Measurements from ENCODE around the gene SORL1. TPM values are rescaled to one million over a fixed set of nuclear protein-coding genes. Genes with fewer than 3 reads are reported as not detected.

Gene SORL1
- total RNA-seq, 1 experiment from 2014 or later = 68.3 TPM

DNA sequence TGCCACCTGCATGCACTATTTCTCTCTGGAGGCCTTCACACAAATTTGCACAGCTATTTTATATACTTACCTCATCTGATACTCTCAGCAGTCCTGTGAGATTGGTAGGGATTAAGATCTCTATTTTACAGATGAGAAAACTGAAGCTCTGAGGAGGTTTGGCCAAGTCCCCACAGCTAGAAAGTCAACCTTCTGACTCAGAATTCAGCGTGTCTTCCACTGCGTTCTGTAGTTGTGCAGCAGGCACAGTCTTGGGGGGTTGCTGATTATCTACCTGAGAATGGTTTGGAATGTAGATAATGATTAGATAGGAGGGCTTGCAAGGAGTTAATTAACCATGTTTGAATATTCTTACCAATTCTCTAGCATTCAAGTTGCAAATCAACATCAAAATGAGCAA, 2.5 kb upstream of the SORL1 start:
- Histone ChIP-seq H3K79me1 (ENCODE audit: insufficient read depth, low read depth, low read length, poor library complexity, severe bottlenecking) (no peaks in the 10 kb centered on the region), H2BK120ac (ENCODE audit: low read depth, low read length, poor library complexity, severe bottlenecking) (no peak overlapping the region), H2AK5ac (ENCODE audit: insufficient read length, low read length) (no peak overlapping the region), H3K14ac (ENCODE audit: insufficient read depth, low read length) (no peak overlapping the region), H3K9me3 (ENCODE audit: control insufficient read depth, low read depth, low read length) (no peaks in the 10 kb centered on the region), H3K23me2 (ENCODE audit: insufficient read length, low read depth, low read length, poor library complexity, severe bottlenecking) (peaks cover 12% of the 10 kb centered on the region), H3K79me2 (ENCODE audit: insufficient read depth, low read length) (peaks cover 10% of the 10 kb centered on the region; the same call in 1 of the 2 replicates), H3K4ac (ENCODE audit: low read depth, low read length) (no peak overlapping the region), H2BK15ac (ENCODE audit: low read depth, low read length) (no peak overlapping the region), H2AFZ (ENCODE audit: low read length) (no peak overlapping the region), H3K4me2 (ENCODE audit: insufficient read depth, insufficient read length, low read length) (no peak overlapping the region), H3K23ac (ENCODE audit: insufficient read length, low read depth, low read length) (no peak overlapping the region), H3K9ac (ENCODE audit: extremely low read depth, insufficient read length, low read length) (no peak overlapping the region), H3T11ph (ENCODE audit: low read length) (no peak overlapping the region), H3K18ac (ENCODE audit: insufficient read length, low read depth, low read length) (no peak overlapping the region), H4K8ac (replicated peaks; ENCODE audit: insufficient read length, low read depth, low read length) (no peak overlapping the region), H4K5ac (ENCODE audit: insufficient read length, low read depth, low read length) (no peak overlapping the region), H2BK12ac (ENCODE audit: insufficient read length, low read depth, low read length) (no peak overlapping the region), H3K4me1 (ENCODE audit: insufficient read depth, low read length) (peaks cover 8% of the 10 kb centered on the region; the same call in 1 of the 2 replicates), H4K20me1 (ENCODE audit: control insufficient read depth, insufficient read depth, insufficient read length) (no peaks in the 10 kb centered on the region), H2BK5ac (ENCODE audit: insufficient read length, low read length) (no peak overlapping the region), H4K91ac (ENCODE audit: insufficient read length, low read depth, low read length) (no peak overlapping the region), H3K27ac (ENCODE audit: insufficient read length, low read depth, low read length) (no peak overlapping the region), H3K56ac (ENCODE audit: insufficient read length, low read depth, low read length) (no peak overlapping the region), H3K27me3 (ENCODE audit: insufficient read depth, low read length) (no peaks in the 10 kb centered on the region), H2BK20ac (ENCODE audit: low read depth, low read length, poor library complexity, severe bottlenecking) (no peak overlapping the region)
- no peaks in the 10 kb centered on the region for H3K9me3 Mint-ChIP-seq
- no peak overlapping the region for H3K27ac Mint-ChIP-seq
- peaks cover 51 to 64% of the 10 kb centered on the region in 2 experiments for H3K4me1 Mint-ChIP-seq
- H3K36me3 Mint-ChIP-seq (ENCODE audit: insufficient read depth in 1 of 3, low read depth in 3 of 3) = peaks cover 0 to 2% (median 0%) of the 10 kb centered on the region in 3 experiments; a peak in 1 of 7 replicates
- TF ChIP-seq, protein P1, sequence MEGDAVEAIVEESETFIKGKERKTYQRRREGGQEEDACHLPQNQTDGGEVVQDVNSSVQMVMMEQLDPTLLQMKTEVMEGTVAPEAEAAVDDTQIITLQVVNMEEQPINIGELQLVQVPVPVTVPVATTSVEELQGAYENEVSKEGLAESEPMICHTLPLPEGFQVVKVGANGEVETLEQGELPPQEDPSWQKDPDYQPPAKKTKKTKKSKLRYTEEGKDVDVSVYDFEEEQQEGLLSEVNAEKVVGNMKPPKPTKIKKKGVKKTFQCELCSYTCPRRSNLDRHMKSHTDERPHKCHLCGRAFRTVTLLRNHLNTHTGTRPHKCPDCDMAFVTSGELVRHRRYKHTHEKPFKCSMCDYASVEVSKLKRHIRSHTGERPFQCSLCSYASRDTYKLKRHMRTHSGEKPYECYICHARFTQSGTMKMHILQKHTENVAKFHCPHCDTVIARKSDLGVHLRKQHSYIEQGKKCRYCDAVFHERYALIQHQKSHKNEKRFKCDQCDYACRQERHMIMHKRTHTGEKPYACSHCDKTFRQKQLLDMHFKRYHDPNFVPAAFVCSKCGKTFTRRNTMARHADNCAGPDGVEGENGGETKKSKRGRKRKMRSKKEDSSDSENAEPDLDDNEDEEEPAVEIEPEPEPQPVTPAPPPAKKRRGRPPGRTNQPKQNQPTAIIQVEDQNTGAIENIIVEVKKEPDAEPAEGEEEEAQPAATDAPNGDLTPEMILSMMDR (conservative IDR thresholded peaks at IDR 0.05) = no peak
- no peak for DNase-seq
- WGBS (ENCODE audit: extremely low coverage, insufficient read length, low lambda C conversion rate) = no CpG with 5 or more reads among the region's 2 CpGs
- H3K27me3 Mint-ChIP-seq (ENCODE audit: low read depth) = peaks cover 13% of the 10 kb centered on the region
- H3K4me3 Mint-ChIP-seq = no peak overlapping the region

Data from H9 (cell line).